ENCODE results near the gene SLC27A1.

SLC27A1 gene

DNA sequence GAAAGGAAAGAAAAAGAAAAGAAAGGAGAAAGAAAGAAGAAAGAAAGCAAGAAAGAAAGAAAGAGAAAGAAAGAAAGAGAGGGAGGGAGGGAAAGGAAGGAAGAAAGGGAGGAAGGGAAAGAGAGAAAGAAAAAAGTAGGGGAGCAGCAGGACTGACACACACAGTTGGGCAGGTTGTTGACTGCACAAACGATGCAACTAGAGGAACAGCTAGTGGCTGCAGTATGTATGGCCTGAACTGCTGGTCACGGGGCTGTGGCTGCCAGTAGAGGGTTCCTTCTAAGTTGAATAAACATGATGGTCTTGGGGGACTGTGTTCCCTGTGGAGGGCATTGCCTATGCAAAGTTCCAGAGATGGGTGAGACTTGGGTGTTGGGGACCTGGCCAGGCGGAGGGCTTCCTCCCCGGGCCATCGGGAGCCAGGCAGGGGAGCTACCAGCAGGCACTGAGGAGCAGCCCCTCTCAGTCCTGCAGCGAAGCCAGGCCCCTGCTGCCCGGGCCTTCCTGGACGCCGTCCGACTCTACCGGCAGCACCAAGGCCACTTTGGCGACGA is 68.4 kb downstream of the SLC27A1 start:
- H3K9ac ChIP-seq (ENCODE audit: low read depth in 1 of 2, low read length in 2 of 2), result peak overlapping the region; percentile 14 to 33
- peaks cover 2 to 5% of the 10 kb centered on the region in 2 donors for H3K27me3 ChIP-seq (ENCODE audit: control insufficient read depth in 2 of 2, insufficient read depth in 2 of 2, low read length in 2 of 2)
- H3K4me1 ChIP-seq (ENCODE audit: control insufficient read depth in 2 of 2, insufficient read depth in 2 of 2, low read length in 2 of 2), result peaks cover 8 to 10% of the 10 kb centered on the region in 2 donors
- H3K36me3 ChIP-seq (ENCODE audit: control insufficient read depth in 2 of 2, insufficient read depth in 2 of 2, low read length in 2 of 2), result no peaks in the 10 kb centered on the region
- peak overlapping the region; percentile 42 to 48 for H3K27ac ChIP-seq (ENCODE audit: low read depth in 2 of 2, low read length in 2 of 2)
- H3K4me3 ChIP-seq (ENCODE audit: low read length in 2 of 2), result peak overlapping the region; percentile 54 to 55
- no peaks in the 10 kb centered on the region for H3K9me3 ChIP-seq (ENCODE audit: control insufficient read depth in 2 of 2, low read length in 2 of 2)

DNA sequence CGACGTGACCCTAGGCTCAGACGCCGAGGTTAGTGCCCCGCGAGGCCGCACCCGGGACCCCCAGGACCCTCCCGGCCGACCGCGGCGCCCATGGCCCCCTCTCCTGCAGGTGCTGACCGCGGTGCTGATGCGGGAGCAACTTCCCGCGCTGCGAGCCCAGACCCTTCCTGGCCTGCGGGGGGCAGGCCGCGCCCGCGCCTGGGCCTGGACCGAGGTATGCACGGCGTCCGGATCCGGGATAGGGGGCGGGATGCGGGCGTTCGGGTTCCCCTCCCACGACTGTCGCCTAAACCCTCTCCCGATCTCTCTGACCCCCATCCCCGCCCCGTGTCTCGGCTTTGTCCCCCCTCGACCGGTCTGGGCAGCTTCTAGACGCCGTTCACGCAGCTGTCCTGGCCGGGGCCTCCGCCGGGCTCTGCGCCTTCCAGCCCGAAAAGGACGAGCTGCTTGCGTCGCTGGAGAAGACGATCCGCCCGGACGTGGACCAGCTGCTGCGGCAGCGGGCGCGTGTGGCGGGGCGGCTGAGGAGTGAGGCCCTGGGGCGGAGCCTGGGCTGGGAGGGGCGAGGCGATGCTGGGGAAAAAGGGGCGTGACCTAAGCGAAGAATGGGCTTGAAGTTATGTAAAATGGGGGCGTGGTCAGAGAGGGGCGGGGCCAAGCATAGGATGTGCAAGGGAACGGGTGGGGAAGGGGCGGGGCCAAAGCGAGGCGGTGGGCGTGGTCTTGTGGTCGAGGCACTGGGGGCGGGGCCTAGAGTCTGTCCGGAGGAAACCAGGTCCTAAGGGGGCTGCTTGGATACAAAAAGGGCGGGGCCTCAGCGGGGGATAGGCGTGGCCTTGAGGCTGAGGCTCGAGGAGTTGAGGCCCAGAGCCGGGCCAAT is 69.2 kb downstream of the SLC27A1 start:
- Histone ChIP-seq H3K9me3 (ENCODE audit: control insufficient read depth in 2 of 2, low read length in 2 of 2) (no peaks in the 10 kb centered on the region), H3K27me3 (ENCODE audit: control insufficient read depth in 2 of 2, insufficient read depth in 2 of 2, low read length in 2 of 2) (peaks cover 2 to 5% of the 10 kb centered on the region in 2 donors), H3K4me3 (ENCODE audit: low read length in 2 of 2) (peak overlapping the region; percentile 54 to 55), H3K27ac (ENCODE audit: low read depth in 2 of 2, low read length in 2 of 2) (peak overlapping the region; percentile 42 to 48), H3K9ac (ENCODE audit: low read depth in 1 of 2, low read length in 2 of 2) (peak overlapping the region; percentile 14 to 33), H3K4me1 (ENCODE audit: control insufficient read depth in 2 of 2, insufficient read depth in 2 of 2, low read length in 2 of 2) (peaks cover 8 to 10% of the 10 kb centered on the region in 2 donors), H3K36me3 (ENCODE audit: control insufficient read depth in 2 of 2, insufficient read depth in 2 of 2, low read length in 2 of 2) (no peaks in the 10 kb centered on the region)

DNA sequence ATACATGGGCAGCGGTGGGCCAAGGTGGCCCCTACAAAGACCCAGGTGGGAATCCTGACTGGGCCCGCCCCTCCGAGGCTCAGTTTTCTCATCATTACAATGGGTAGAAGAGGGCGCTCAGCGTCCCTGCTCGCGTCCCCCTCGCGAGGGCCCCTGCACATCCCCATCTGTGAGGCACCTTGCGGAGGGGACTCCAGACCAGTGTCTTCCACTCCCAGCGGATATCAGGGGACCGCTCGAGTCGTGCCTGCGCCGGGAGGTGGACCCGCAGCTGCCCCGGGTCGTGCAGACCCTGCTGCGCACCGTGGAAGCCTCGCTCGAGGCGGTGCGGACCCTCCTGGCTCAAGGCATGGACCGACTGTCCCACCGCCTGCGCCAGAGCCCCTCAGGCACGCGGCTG is 69.8 kb downstream of the SLC27A1 start:
- no peak overlapping the region for H3K27ac ChIP-seq (ENCODE audit: low read depth in 2 of 2, low read length in 2 of 2)
- H3K4me3 ChIP-seq (ENCODE audit: low read length in 2 of 2), result no peak overlapping the region
- peaks cover 8 to 10% of the 10 kb centered on the region in 2 donors for H3K4me1 ChIP-seq (ENCODE audit: control insufficient read depth in 2 of 2, insufficient read depth in 2 of 2, low read length in 2 of 2)

DNA sequence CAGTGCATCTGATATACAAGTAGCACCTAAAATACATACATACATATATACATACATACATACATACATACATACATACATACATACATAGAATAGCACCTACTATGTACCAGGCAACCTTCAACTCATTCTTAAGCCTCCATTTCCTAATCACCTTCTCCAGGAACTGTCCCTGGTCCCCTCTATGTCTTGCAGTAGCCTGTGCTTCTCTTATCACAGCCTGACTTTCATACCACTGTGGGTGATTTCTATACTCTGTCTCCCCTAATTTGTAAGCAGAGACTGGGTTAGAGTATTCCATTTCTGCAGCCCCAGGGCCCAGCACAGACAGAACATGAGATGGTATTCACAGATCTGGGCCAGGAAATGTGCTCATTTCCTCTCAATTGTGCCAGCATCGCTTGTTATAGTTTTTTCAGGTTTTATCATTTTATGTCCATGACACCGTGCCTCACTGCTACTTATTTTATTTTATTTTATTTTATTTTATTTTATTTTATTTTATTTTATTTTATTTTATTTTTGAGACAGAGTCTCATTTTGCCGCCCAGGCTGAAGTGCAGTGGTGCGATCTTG is 70.9 kb downstream of the SLC27A1 start:
- Histone ChIP-seq H3K27ac (ENCODE audit: low read depth in 2 of 2, low read length in 2 of 2) (no peak overlapping the region), H3K9me3 (ENCODE audit: control insufficient read depth in 2 of 2, low read length in 2 of 2) (no peaks in the 10 kb centered on the region), H3K4me3 (ENCODE audit: low read length in 2 of 2) (no peak overlapping the region), H3K36me3 (ENCODE audit: control insufficient read depth in 2 of 2, insufficient read depth in 2 of 2, low read length in 2 of 2) (no peaks in the 10 kb centered on the region), H3K4me1 (ENCODE audit: control insufficient read depth in 2 of 2, insufficient read depth in 2 of 2, low read length in 2 of 2) (peaks cover 8 to 10% of the 10 kb centered on the region in 2 donors), H3K9ac (ENCODE audit: low read depth in 1 of 2, low read length in 2 of 2) (no peak overlapping the region), H3K27me3 (ENCODE audit: control insufficient read depth in 2 of 2, insufficient read depth in 2 of 2, low read length in 2 of 2) (peaks cover 2 to 3% of the 10 kb centered on the region in 2 donors)

More for the DNA sequence above, 69.8 kb downstream of the SLC27A1 start:
- Histone ChIP-seq H3K9ac (ENCODE audit: low read depth in 1 of 2, low read length in 2 of 2) (no peak overlapping the region), H3K9me3 (ENCODE audit: control insufficient read depth in 2 of 2, low read length in 2 of 2) (no peaks in the 10 kb centered on the region), H3K36me3 (ENCODE audit: control insufficient read depth in 2 of 2, insufficient read depth in 2 of 2, low read length in 2 of 2) (no peaks in the 10 kb centered on the region), H3K27me3 (ENCODE audit: control insufficient read depth in 2 of 2, insufficient read depth in 2 of 2, low read length in 2 of 2) (peaks cover 2 to 3% of the 10 kb centered on the region in 2 donors)

DNA sequence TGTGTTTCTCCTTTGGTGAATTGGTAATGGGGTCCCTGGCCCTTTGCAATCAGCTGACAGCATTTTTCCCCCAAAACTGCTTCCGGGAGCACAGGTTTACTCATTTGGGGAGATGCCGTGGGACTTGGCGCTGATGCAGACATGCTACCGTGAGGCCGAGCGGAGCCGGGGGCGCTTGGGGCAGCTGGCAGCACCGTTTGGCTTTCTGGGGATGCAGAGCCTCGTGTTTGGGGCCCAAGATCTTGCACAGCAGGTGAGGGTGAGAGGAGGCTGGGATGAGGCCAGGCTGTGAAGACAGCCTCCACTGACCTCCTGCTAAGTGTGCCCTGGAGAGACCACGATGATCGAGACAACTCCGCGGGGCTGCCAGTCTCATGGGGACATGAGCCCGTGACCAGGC is 71.7 kb downstream of the SLC27A1 start:
- Histone ChIP-seq H3K27me3 (ENCODE audit: control insufficient read depth in 2 of 2, insufficient read depth in 2 of 2, low read length in 2 of 2) (peaks cover 2 to 3% of the 10 kb centered on the region in 2 donors), H3K4me3 (ENCODE audit: low read length in 2 of 2) (no peak overlapping the region), H3K27ac (ENCODE audit: low read depth in 2 of 2, low read length in 2 of 2) (no peak overlapping the region), H3K9me3 (ENCODE audit: control insufficient read depth in 2 of 2, low read length in 2 of 2) (no peaks in the 10 kb centered on the region), H3K4me1 (ENCODE audit: control insufficient read depth in 2 of 2, insufficient read depth in 2 of 2, low read length in 2 of 2) (peaks cover 8 to 10% of the 10 kb centered on the region in 2 donors), H3K36me3 (ENCODE audit: control insufficient read depth in 2 of 2, insufficient read depth in 2 of 2, low read length in 2 of 2) (no peaks in the 10 kb centered on the region), H3K9ac (ENCODE audit: low read depth in 1 of 2, low read length in 2 of 2) (no peak overlapping the region)

DNA sequence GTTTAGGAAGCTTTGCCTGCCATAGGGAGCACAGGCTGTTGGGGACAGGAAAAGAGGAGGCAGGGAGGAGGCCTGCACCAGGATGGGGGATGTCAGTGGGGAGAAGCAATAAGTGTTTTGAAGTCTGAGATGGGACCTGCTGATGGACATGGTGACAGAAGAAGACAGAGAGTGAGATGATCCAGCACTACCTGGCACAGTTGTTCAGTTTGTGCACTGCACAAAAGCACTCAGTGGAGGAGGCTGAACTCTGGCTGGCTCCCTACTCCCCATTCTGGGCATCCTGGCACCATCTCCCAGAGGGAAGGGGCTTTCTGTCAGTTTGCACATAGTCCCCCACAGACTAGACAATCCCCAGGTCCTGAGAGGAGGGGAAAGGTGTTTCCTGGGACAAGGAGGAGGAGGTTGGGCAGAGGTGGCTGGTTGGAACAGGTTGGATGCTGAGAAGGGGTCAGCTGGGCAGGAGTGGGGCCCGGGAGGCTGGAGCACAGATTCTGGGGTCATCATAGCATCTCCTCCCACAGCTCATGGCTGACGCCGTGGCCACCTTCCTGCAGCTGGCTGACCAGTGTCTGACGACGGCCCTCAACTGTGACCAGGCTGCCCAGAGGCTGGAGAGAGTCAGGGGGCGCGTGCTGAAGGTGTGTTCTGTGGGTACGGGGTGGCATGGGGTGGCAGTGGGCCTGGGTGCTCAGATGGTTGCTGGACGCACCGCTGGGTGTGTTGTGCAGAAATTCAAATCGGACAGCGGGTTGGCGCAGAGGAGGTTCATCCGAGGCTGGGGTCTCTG is 72.7 kb downstream of the SLC27A1 start:
- H3K36me3 ChIP-seq (ENCODE audit: control insufficient read depth in 2 of 2, insufficient read depth in 2 of 2, low read length in 2 of 2), result no peaks in the 10 kb centered on the region
- peaks cover 0 to 2% of the 10 kb centered on the region in 2 donors for H3K27me3 ChIP-seq (ENCODE audit: control insufficient read depth in 2 of 2, insufficient read depth in 2 of 2, low read length in 2 of 2)
- no peak overlapping the region for H3K9ac ChIP-seq (ENCODE audit: low read depth in 1 of 2, low read length in 2 of 2)

DNA sequence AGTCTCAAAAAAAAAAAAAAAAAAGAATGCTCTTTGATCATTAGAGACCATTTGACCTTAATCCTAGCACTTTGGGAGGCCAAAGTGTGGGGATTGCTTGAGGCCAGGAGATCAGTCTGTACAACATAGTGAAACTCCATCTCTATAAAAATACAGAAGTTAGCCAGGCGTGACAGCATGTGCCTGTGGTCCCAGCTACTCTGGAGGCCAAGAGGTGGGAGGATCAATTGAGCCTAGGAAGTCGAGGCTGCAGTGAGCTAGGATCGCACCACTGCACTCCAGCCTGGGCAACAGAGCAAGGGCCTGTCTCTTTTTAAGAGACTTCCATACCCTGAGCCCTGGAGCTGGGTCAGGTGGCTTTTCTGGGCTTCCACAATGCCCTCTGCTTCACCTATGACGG is 73.7 kb downstream of the SLC27A1 start:
- Histone ChIP-seq H3K4me1 (ENCODE audit: control insufficient read depth in 2 of 2, insufficient read depth in 2 of 2, low read length in 2 of 2) (peaks cover 5 to 6% of the 10 kb centered on the region in 2 donors), H3K4me3 (ENCODE audit: low read length in 2 of 2) (no peak overlapping the region), H3K9me3 (ENCODE audit: control insufficient read depth in 2 of 2, low read length in 2 of 2) (no peaks in the 10 kb centered on the region), H3K27ac (ENCODE audit: low read depth in 2 of 2, low read length in 2 of 2) (no peak overlapping the region), H3K27me3 (ENCODE audit: control insufficient read depth in 2 of 2, insufficient read depth in 2 of 2, low read length in 2 of 2) (no peaks in the 10 kb centered on the region), H3K36me3 (ENCODE audit: control insufficient read depth in 2 of 2, insufficient read depth in 2 of 2, low read length in 2 of 2) (no peaks in the 10 kb centered on the region), H3K9ac (ENCODE audit: low read depth in 1 of 2, low read length in 2 of 2) (no peak overlapping the region)

More for the DNA sequence above, 72.7 kb downstream of the SLC27A1 start:
- Histone ChIP-seq H3K4me1 (ENCODE audit: control insufficient read depth in 2 of 2, insufficient read depth in 2 of 2, low read length in 2 of 2) (peaks cover 8 to 10% of the 10 kb centered on the region in 2 donors), H3K9me3 (ENCODE audit: control insufficient read depth in 2 of 2, low read length in 2 of 2) (no peaks in the 10 kb centered on the region), H3K4me3 (ENCODE audit: low read length in 2 of 2) (no peak overlapping the region), H3K27ac (ENCODE audit: low read depth in 2 of 2, low read length in 2 of 2) (no peak overlapping the region)

DNA sequence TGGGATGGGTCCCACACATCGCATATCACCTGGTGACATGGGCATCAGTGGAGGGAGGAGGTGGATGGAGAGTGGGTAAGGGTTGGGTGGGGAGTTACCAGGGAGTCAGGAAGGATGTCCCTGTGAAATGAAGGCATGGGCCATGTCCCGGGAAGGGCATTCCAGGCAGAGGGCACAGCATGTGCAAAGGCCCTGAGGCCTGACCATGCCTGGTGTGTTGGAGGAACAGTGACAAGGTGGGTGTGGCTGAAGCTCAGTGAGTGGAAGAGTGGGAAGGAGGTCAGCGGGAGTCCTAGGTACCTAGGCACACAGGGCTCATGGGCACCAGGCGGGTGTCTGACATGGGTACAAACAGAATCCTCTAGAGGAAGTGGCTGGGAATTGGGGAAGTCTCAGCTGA is 74.1 kb downstream of the SLC27A1 start:
- H3K27ac ChIP-seq (ENCODE audit: low read depth in 2 of 2, low read length in 2 of 2), result no peak overlapping the region
- H3K27me3 ChIP-seq (ENCODE audit: control insufficient read depth in 2 of 2, insufficient read depth in 2 of 2, low read length in 2 of 2), result no peaks in the 10 kb centered on the region
- H3K9me3 ChIP-seq (ENCODE audit: control insufficient read depth in 2 of 2, low read length in 2 of 2), result no peaks in the 10 kb centered on the region
- H3K36me3 ChIP-seq (ENCODE audit: control insufficient read depth in 2 of 2, insufficient read depth in 2 of 2, low read length in 2 of 2), result no peaks in the 10 kb centered on the region
- H3K9ac ChIP-seq (ENCODE audit: low read depth in 1 of 2, low read length in 2 of 2), result no peak overlapping the region
- H3K4me1 ChIP-seq (ENCODE audit: control insufficient read depth in 2 of 2, insufficient read depth in 2 of 2, low read length in 2 of 2), result peaks cover under 1 to 1% of the 10 kb centered on the region in 2 donors
- H3K4me3 ChIP-seq (ENCODE audit: low read length in 2 of 2), result no peak overlapping the region

DNA sequence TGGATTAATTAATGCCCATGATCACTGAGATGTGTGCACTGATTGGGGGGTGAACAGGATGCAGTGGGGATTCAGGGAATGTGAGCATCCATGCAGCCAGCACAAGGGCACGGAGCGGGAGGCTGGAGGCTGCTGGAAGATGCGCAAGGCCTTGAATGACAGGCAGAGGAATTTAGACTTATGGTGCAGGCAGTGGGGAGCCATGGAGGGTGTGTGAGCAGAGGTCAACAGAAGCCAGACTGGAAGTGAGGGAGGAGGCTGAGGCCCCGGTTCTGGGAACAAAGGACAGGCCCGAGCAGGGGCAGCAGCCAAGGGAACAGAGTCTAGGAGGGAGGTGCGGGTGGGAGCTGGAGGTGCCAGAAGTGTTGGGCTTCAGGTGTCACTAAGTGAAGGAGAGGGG is 77.8 kb downstream of the SLC27A1 start:
- no peak overlapping the region for H3K27ac ChIP-seq (ENCODE audit: low read depth in 2 of 2, low read length in 2 of 2)
- H3K4me3 ChIP-seq (ENCODE audit: low read length in 2 of 2), result no peak overlapping the region
- H3K36me3 ChIP-seq (ENCODE audit: control insufficient read depth in 2 of 2, insufficient read depth in 2 of 2, low read length in 2 of 2), result no peaks in the 10 kb centered on the region
- no peaks in the 10 kb centered on the region for H3K9me3 ChIP-seq (ENCODE audit: control insufficient read depth in 2 of 2, low read length in 2 of 2)
- no peaks in the 10 kb centered on the region for H3K4me1 ChIP-seq (ENCODE audit: control insufficient read depth in 2 of 2, insufficient read depth in 2 of 2, low read length in 2 of 2)
- no peaks in the 10 kb centered on the region for H3K27me3 ChIP-seq (ENCODE audit: control insufficient read depth in 2 of 2, insufficient read depth in 2 of 2, low read length in 2 of 2)
- H3K9ac ChIP-seq (ENCODE audit: low read depth in 1 of 2, low read length in 2 of 2), result no peak overlapping the region
